Measurements from ENCODE around the gene PTPRE.

Gene PTPRE

GRCh38 chr10:127942811-127943210 is 35.9 kb downstream of the PTPRE start:
- no peak for TF ChIP-seq CTCF (conservative IDR thresholded peaks at IDR 0.05; ENCODE audit: low read length)
- no peak for TF ChIP-seq EZH2phosphoT487 (IDR thresholded peaks at IDR 0.05; ENCODE audit: borderline replicate concordance)
- no peaks in the 10 kb centered on the region for H3F3A ChIP-seq (ENCODE audit: low read depth)
- no peaks in the 10 kb centered on the region for H3K79me2 ChIP-seq (ENCODE audit: insufficient read depth, low read length)
- no peak overlapping the region for H3K4me3 ChIP-seq (ENCODE audit: low read length, poor library complexity, severe bottlenecking)
- no peak overlapping the region for H3K4me2 ChIP-seq (ENCODE audit: low read depth, low read length, poor library complexity, severe bottlenecking)
- peaks cover 21% of the 10 kb centered on the region for H3K4me1 ChIP-seq (ENCODE audit: insufficient read depth, low read length, poor library complexity, severe bottlenecking)
- no peaks in the 10 kb centered on the region for H3K27me3 ChIP-seq (ENCODE audit: insufficient read depth, low read length, poor library complexity, severe bottlenecking)
- H3K9me2 ChIP-seq (replicated peaks; ENCODE audit: low read depth, low read length): no peaks in the 10 kb centered on the region
- H4K20me1 ChIP-seq (ENCODE audit: insufficient read depth, low read length, poor library complexity, severe bottlenecking): no peaks in the 10 kb centered on the region
- no peak overlapping the region for H2AFZ ChIP-seq (ENCODE audit: low read length)
- no peaks in the 10 kb centered on the region for H3K36me3 ChIP-seq (ENCODE audit: insufficient read depth, low read length)
- no peaks in the 10 kb centered on the region for H3K9me3 ChIP-seq (ENCODE audit: insufficient read depth, low read depth, low read length)
- no peak overlapping the region for H3K9ac ChIP-seq (ENCODE audit: low read depth, low read length, poor library complexity, severe bottlenecking)

GRCh38 chr10:127943336-127943910 is 36.5 kb downstream of the PTPRE start:
- Histone ChIP-seq H3K27me3 (ENCODE audit: insufficient read depth, low read length, poor library complexity, severe bottlenecking) (no peaks in the 10 kb centered on the region), H3K79me2 (ENCODE audit: insufficient read depth, low read length) (no peaks in the 10 kb centered on the region), H3K36me3 (ENCODE audit: insufficient read depth, low read length) (no peaks in the 10 kb centered on the region), H3K9me2 (replicated peaks; ENCODE audit: low read depth, low read length) (no peaks in the 10 kb centered on the region), H3K9ac (ENCODE audit: low read depth, low read length, poor library complexity, severe bottlenecking) (no peak overlapping the region), H3K4me3 (ENCODE audit: low read length, poor library complexity, severe bottlenecking) (no peak overlapping the region), H4K20me1 (ENCODE audit: insufficient read depth, low read length, poor library complexity, severe bottlenecking) (no peaks in the 10 kb centered on the region), H3K9me3 (ENCODE audit: insufficient read depth, low read depth, low read length) (no peaks in the 10 kb centered on the region), H3K4me2 (ENCODE audit: low read depth, low read length, poor library complexity, severe bottlenecking) (no peak overlapping the region), H2AFZ (ENCODE audit: low read length) (no peak overlapping the region), H3F3A (ENCODE audit: low read depth) (no peaks in the 10 kb centered on the region), H3K4me1 (ENCODE audit: insufficient read depth, low read length, poor library complexity, severe bottlenecking) (peaks cover 21% of the 10 kb centered on the region)
- TF ChIP-seq CTCF (conservative IDR thresholded peaks at IDR 0.05; ENCODE audit: low read length): no peak
- no peak for TF ChIP-seq EZH2phosphoT487 (IDR thresholded peaks at IDR 0.05; ENCODE audit: borderline replicate concordance)

GRCh38 chr10:127944256-127944655 is 37.4 kb downstream of the PTPRE start:
- peaks cover 21% of the 10 kb centered on the region for H3K4me1 ChIP-seq (ENCODE audit: insufficient read depth, low read length, poor library complexity, severe bottlenecking)
- H3F3A ChIP-seq (ENCODE audit: low read depth): no peaks in the 10 kb centered on the region
- TF ChIP-seq CTCF (conservative IDR thresholded peaks at IDR 0.05; ENCODE audit: low read length) (no peak), EZH2phosphoT487 (IDR thresholded peaks at IDR 0.05; ENCODE audit: borderline replicate concordance) (no peak)

More at GRCh38 chr10:127944256-127944655, 37.4 kb downstream of the PTPRE start:
- Histone ChIP-seq H3K4me3 (ENCODE audit: low read length, poor library complexity, severe bottlenecking) (no peak overlapping the region), H4K20me1 (ENCODE audit: insufficient read depth, low read length, poor library complexity, severe bottlenecking) (no peaks in the 10 kb centered on the region), H3K9ac (ENCODE audit: low read depth, low read length, poor library complexity, severe bottlenecking) (no peak overlapping the region), H3K27me3 (ENCODE audit: insufficient read depth, low read length, poor library complexity, severe bottlenecking) (no peaks in the 10 kb centered on the region), H3K9me3 (ENCODE audit: insufficient read depth, low read depth, low read length) (no peaks in the 10 kb centered on the region), H3K36me3 (ENCODE audit: insufficient read depth, low read length) (no peaks in the 10 kb centered on the region), H2AFZ (ENCODE audit: low read length) (no peak overlapping the region), H3K4me2 (ENCODE audit: low read depth, low read length, poor library complexity, severe bottlenecking) (no peak overlapping the region), H3K9me2 (replicated peaks; ENCODE audit: low read depth, low read length) (no peaks in the 10 kb centered on the region), H3K79me2 (ENCODE audit: insufficient read depth, low read length) (no peaks in the 10 kb centered on the region)

Measured in Loucy (cell line).